Liver (tissue), 9 donors: ENCODE results near the gene RHBDF2. TPM values are rescaled to one million over a fixed set of nuclear protein-coding genes. Genes with fewer than 3 reads are reported as not detected.
"Not testable (repeated sequence)": the region's sequence is repeated elsewhere in the genome, so short reads cannot be mapped to it uniquely, and the experiment has no call there.

ENCODE experiments used
- DNase-seq: peaks from one replicate; pipeline ENCODE4 v3.0.0-alpha.2; 2017; ENCODE audit warnings: low spot score
- H3K27ac ChIP-seq, 2 donors: one replicate each; pipeline ENCODE4 v1.7.0; 2013; ENCODE audit warnings: inconsistent platforms in 2 of 2, low read length in 2 of 2, control low read depth in 1 of 2, low read depth in 1 of 2, mild to moderate bottlenecking in 1 of 2
- H3K27me3 ChIP-seq, 4 donors: one replicate each; pipeline versions ENCODE4 v1.6.1 to v1.7.0; 2013; ENCODE audit warnings: low read length in 3 of 4, inconsistent platforms in 1 of 4, mild to moderate bottlenecking in 1 of 4, moderate library complexity in 1 of 4; ENCODE audit not compliant: control insufficient read depth in 4 of 4, insufficient read depth in 4 of 4
- H3K36me3 ChIP-seq, 4 donors: one replicate each; pipeline versions ENCODE4 v1.6.1 to v1.7.0; 2013; ENCODE audit warnings: low read length in 3 of 4, mild to moderate bottlenecking in 3 of 4, low read depth in 1 of 4, moderate library complexity in 1 of 4; ENCODE audit not compliant: control insufficient read depth in 4 of 4, insufficient read depth in 3 of 4
- H3K4me1 ChIP-seq, 4 donors: one replicate each; pipeline versions ENCODE4 v1.6.1 to v1.7.0; 2013; ENCODE audit warnings: low read length in 3 of 4, mild to moderate bottlenecking in 3 of 4, moderate library complexity in 1 of 4; ENCODE audit not compliant: control insufficient read depth in 4 of 4, insufficient read depth in 4 of 4
- H3K4me3 ChIP-seq, 3 donors: one replicate each; pipeline versions ENCODE4 v1.6.1 to v1.7.0; 2013; ENCODE audit warnings: low read length in 3 of 3, control low read depth in 1 of 3, low read depth in 1 of 3, mild to moderate bottlenecking in 1 of 3
- H3K9ac ChIP-seq, 2 donors: one replicate each; pipeline ENCODE4 v1.7.0; 2013; ENCODE audit warnings: low read length in 2 of 2, mild to moderate bottlenecking in 2 of 2, moderate library complexity in 2 of 2, control low read depth in 1 of 2, low read depth in 1 of 2
- H3K9me3 ChIP-seq, 4 donors: one replicate each; pipeline versions ENCODE4 v1.6.1 to v1.7.0; 2013; ENCODE audit warnings: low read length in 3 of 4; ENCODE audit not compliant: control insufficient read depth in 4 of 4
- EGR1 ChIP-seq, 2 donors: IDR thresholded peaks; 2 replicates each; pipeline ENCODE4 v1.6.1; 2016 to 2018; ENCODE audit warnings: antibody characterized with exemption in 2 of 2, low read depth in 2 of 2
- FOXA1 ChIP-seq: IDR thresholded peaks from 2 replicates; pipeline ENCODE4 v1.6.1; 2016; ENCODE audit warnings: antibody characterized with exemption
- GABPA ChIP-seq, 2 donors: IDR thresholded peaks in 1 of 2; conservative IDR thresholded peaks in 1 of 2; 2 replicates each; pipeline ENCODE4 v1.6.1; 2016; ENCODE audit warnings: antibody characterized with exemption in 2 of 2, mild to moderate bottlenecking in 1 of 2, moderate library complexity in 1 of 2
- HNF4G ChIP-seq: IDR thresholded peaks from 2 replicates; pipeline ENCODE4 v1.6.1; 2016; ENCODE audit warnings: antibody characterized with exemption
- JUND ChIP-seq, 2 donors: IDR thresholded peaks; 2 replicates each; pipeline ENCODE4 v1.6.1; 2016; ENCODE audit warnings: antibody characterized with exemption in 2 of 2
- RAD21 ChIP-seq, 2 donors: IDR thresholded peaks; 2 replicates each; pipeline ENCODE4 v1.6.1; 2016; ENCODE audit warnings: antibody characterized with exemption in 2 of 2, mild to moderate bottlenecking in 2 of 2
- REST ChIP-seq: IDR thresholded peaks from 2 replicates; pipeline ENCODE4 v1.6.1; 2016; ENCODE audit warnings: antibody characterized with exemption, mild to moderate bottlenecking
- RXRA ChIP-seq, 2 donors: IDR thresholded peaks; 2 replicates each; pipeline ENCODE4 v1.6.1; 2017 to 2018; ENCODE audit warnings: antibody characterized with exemption in 2 of 2, mild to moderate bottlenecking in 1 of 2
- SP1 ChIP-seq: IDR thresholded peaks from 2 replicates; pipeline ENCODE4 v1.6.1; 2018; ENCODE audit warnings: antibody characterized with exemption, mild to moderate bottlenecking
- TAF1 ChIP-seq: conservative IDR thresholded peaks from 2 replicates; pipeline ENCODE4 v1.6.1; 2016; ENCODE audit warnings: antibody characterized with exemption, mild to moderate bottlenecking
- YY1 ChIP-seq: IDR thresholded peaks from 2 replicates; pipeline ENCODE4 v1.6.1; 2016; ENCODE audit warnings: antibody characterized with exemption, mild to moderate bottlenecking
- WGBS: extraction: QIAGEN DNeasy Blood & Tissue Kit; methylation state at CpG from one replicate; pipeline ENCODE4 v1.1.7; 2013; 5-methylcytosine and 5-hydroxymethylcytosine counted together
- polyA plus RNA-seq, 2 donors: library from polyadenylated mRNA; stranded (reverse) in 1 of 2; unstranded in 1 of 2; fragments of 200-250 nt in 1 of 2; fragments of >200 nt in 1 of 2; fragmentation: Nextera tagmentation in 1 of 2; extraction: Ambion mirVana in 1 of 2; gene quantifications; one replicate each; pipeline versions ENCODE4 v1.2.1 to v1.2.3, GENCODE V29; 2013 to 2015
- total RNA-seq, 2 donors: library from RNA; depleted of rRNA; stranded (reverse); fragments of >200 nt; gene quantifications; one replicate each; pipeline ENCODE4 v1.2.3, GENCODE V29; 2014
- TF ChIP-seq, protein P1 (sequence below): IDR thresholded peaks from 2 replicates; pipeline ENCODE4 v1.6.1; 2016; ENCODE audit warnings: antibody characterized with exemption
- donor health status: healthy.
- donor health status: healthy.
- donor health status: healthy.
- donor health status: healthy.
- donor health status: healthy.

Gene RHBDF2
- total and polyA plus RNA-seq, 4 donors, result 2.9 to 6.7 (median 4.6) TPM

DNA sequence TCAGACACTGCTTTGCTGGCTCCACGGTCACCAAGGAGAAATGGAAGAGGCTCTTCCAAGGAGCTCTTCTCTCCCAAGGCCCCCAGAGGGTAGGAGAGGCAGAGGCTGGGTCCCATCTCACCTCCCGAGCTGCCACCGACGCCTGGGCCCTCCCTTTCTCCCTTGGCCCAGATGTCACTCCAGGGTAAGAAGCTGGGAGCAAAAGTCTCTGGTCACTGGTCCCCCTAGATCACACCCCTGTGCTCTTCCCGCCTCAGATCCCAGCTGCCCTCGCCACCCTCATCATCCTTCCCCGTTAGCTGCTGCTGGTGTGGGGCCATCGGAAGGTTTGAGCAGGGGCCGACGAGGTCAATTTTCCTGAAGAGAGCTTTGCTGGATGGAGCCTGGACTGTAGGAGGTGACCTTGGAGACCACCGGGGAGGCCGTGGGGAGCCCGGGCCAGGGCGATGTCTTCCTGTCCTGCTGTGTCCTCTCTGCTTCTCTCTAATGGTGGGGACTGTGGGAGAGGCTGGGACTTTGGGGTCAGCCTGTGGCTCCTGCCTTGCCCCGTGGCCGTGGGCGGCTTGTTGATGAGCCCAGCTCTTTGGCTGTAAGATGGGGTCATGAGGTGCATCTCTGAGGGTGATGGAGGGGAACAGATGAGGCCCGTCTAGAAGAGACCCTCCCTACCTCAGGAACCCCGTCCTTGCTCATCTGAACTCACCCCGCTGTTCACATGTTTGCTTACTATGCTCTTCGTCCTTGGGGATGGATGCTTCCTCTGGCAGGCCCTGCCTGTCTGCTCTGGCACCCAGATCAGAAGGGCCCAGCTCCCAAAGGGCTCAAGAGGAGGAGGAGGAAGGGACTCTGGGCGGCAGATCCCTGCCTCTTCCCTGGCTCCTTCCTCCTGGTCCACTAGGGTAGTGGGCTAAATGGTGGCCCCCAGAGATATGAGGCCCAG lies 11.4 kb upstream of the RHBDF2 start (continued):
- TF ChIP-seq JUND (IDR thresholded peaks at IDR 0.05) (no peak), EGR1 (IDR thresholded peaks at IDR 0.05; ENCODE audit: low read depth in 2 of 2) (no peak), YY1 (no peak), GABPA (IDR thresholded peaks at IDR 0.05 in 1 of 2, conservative IDR thresholded peaks at IDR 0.05 in 1 of 2) (no peak), TAF1 (no peak)
- TF ChIP-seq, protein P1, sequence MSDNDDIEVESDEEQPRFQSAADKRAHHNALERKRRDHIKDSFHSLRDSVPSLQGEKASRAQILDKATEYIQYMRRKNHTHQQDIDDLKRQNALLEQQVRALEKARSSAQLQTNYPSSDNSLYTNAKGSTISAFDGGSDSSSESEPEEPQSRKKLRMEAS, result no peak

DNA sequence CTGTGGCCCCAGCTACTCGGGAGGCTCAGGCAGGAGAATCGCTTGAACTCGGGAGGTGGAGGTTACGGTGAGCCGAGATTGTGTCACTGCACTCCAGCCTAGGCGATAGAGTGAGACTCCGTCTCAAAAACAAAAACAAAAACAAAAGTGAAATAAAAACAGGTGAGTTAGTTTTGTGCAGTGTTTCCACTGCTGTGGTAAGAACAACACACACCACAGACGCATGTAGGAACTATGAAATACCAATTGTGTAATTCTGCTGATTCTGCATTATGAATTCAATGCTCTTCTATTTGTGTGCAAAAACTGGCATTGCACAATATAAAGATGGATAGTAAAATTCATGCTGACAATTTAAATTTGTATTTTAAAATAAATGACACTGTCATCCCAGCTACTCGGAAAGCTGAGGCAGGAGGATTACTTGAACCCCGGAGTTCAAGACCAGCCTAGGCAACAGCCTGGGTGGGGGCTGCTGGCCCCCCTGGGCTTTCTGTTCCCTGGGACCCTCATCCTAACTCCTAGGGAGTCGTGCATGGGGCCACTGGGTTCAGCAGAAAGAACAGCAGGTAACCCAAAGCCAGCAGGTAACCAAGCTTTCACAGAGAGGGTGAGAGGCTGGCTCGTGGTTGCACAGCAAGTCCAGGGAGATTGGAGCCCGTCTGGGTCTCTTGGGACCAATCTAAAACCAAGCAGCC lies 10.6 kb upstream of the RHBDF2 start:
- Histone ChIP-seq H3K27me3 (no peaks in the 10 kb centered on the region), H3K4me1 (no peaks in the 10 kb centered on the region), H3K9ac (no peak overlapping the region), H3K36me3 (no peaks in the 10 kb centered on the region), H3K9me3 (no peaks in the 10 kb centered on the region), H3K27ac (no peak overlapping the region), H3K4me3 (no peak overlapping the region)
- TF ChIP-seq RXRA (IDR thresholded peaks at IDR 0.05) (no peak), REST (no peak), YY1 (no peak), FOXA1 (no peak), RAD21 (IDR thresholded peaks at IDR 0.05) (no peak)
- DNase-seq, result no peak
- 83% methylated on average over 13 of the region's 13 CpGs for WGBS

DNA sequence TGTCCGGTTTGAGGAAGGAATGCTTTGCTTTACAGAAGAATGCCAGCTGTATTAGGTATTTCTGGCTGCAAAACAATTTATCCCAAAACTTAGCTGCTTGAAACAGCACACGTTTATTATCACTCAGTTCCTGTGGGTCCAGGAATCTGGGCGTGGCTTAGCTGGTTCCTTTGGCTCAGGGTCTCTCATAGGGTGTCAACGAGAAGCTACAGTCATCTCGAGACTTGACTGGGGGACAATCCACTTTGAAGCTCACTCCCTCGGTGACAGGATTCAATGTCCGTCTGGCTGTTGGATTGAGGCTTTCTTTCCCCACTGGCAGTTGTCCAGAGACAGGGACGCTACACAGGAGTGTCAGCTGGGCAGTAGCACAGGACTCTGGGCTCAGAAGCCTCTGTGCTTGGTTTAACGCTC lies 9.6 kb upstream of the RHBDF2 start:
- Histone ChIP-seq H3K36me3 (no peaks in the 10 kb centered on the region), H3K4me1 (no peaks in the 10 kb centered on the region), H3K27me3 (no peaks in the 10 kb centered on the region), H3K4me3 (no peak overlapping the region), H3K27ac (no peak overlapping the region), H3K9me3 (no peaks in the 10 kb centered on the region), H3K9ac (no peak overlapping the region)
- 33% methylated on average over 9 of the region's 9 CpGs for WGBS
- TF ChIP-seq HNF4G (no peak), YY1 (no peak), GABPA (IDR thresholded peaks at IDR 0.05 in 1 of 2, conservative IDR thresholded peaks at IDR 0.05 in 1 of 2) (no peak), RAD21 (IDR thresholded peaks at IDR 0.05) (no peak), SP1 (no peak)
- no peak for DNase-seq

DNA sequence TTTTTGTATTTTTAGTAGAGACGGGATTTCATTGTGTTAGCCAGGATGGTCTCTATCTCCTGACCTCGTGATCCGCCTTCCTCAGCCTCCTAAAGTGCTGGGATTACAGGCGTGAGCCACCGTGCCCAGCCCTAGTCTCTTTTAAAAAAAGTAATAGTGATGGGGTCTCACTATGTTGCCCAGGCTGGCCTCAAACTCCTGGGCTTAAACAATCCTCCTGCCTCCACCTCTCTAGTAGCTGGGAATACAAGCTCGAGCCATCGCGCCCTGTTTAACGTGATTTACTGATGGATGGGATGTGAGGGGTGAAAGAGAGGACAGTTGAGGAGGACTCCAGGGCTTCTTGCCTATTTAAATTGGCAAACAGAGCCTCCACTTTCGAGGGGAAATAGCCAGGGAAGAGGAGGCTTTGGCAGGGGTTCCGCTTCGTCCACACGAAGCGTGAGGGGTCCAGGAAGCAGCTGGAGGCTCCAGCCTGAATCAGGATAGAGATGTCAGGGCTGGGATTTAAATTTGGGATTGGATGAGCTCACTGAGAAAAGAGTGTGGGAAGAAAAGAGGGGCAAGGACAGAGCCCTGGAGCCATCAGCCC lies 7.3 kb upstream of the RHBDF2 start:
- not testable (repeated sequence) for H3K27me3 ChIP-seq, H3K27ac ChIP-seq, H3K4me1 ChIP-seq, DNase-seq, H3K36me3 ChIP-seq, H3K9me3 ChIP-seq, H3K4me3 ChIP-seq, H3K9ac ChIP-seq
- WGBS, result 72% methylated on average over 14 of the region's 14 CpGs
